ENCODE measurements around the gene FAM9A.

- no peak for TF ChIP-seq CTCF (IDR thresholded peaks at IDR 0.05)
- no peak for TF ChIP-seq MAZ (IDR thresholded peaks at IDR 0.05; ENCODE audit: borderline replicate concordance, low read depth, low read length)
- TF ChIP-seq GATA3 (IDR thresholded peaks at IDR 0.05; ENCODE audit: borderline replicate concordance), result no peak
- TF ChIP-seq ELK1 (IDR thresholded peaks at IDR 0.05; ENCODE audit: low read depth, low read length), result no peak
- TF ChIP-seq SREBF2 (IDR thresholded peaks at IDR 0.05), result no peak
- TF ChIP-seq ZFP36 (IDR thresholded peaks at IDR 0.05; ENCODE audit: borderline replicate concordance, partially characterized antibody), result no peak
- no peak for TF ChIP-seq REST (IDR thresholded peaks at IDR 0.05)
- TF ChIP-seq POLR2A (IDR thresholded peaks at IDR 0.05; ENCODE audit: low read length), result no peak
- TF ChIP-seq EP300 (IDR thresholded peaks at IDR 0.05), result no peak
- TF ChIP-seq JUN (IDR thresholded peaks at IDR 0.05), result no peak
- no peak for TF ChIP-seq PHF8 (IDR thresholded peaks at IDR 0.05; ENCODE audit: borderline replicate concordance, low read depth)
Observed at GRCh38 chrX:8808661-8809060, 7.5 kb upstream of the FAM9A start.

All from A549 (cell line).